ENCODE results near the gene MTREX. TPM values are rescaled to one million over a fixed set of nuclear protein-coding genes. Genes with fewer than 3 reads are reported as not detected.

The MTREX gene
- total and polyA plus RNA-seq, 3 experiments from 2014 or later = 32.4 to 109 (median 98.9) TPM

DNA sequence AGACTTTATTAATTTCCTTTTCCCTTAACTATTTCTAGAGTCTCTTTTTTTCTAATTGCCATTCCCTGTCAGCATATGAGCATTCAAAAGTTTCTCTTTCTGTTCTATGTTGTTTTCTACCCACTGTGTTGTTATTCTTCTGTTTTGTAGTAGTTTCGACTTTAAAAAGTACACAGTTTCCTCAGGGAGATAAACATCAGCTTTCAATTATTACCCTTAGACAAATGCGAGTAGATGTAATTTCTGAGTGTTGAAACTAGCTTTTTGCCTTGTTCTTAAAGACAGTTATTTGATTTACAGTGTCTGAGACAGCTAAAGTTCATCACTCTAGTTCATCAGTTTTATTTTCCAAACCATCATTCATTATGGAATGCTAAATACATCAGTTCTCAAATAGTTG, 19.5 kb downstream of the MTREX start:
- no peak for DNase-seq
- H3K9me3 Mint-ChIP-seq = no peaks in the 10 kb centered on the region
- peaks cover 24 to 60% (median 44%) of the 10 kb centered on the region in 3 donors for H3K4me1 Mint-ChIP-seq
- Histone ChIP-seq H3K9me3 (ENCODE audit: low read length) (no peaks in the 10 kb centered on the region), H3K4me1 (ENCODE audit: insufficient read depth, low read length) (no peaks in the 10 kb centered on the region), H3K27me3 (ENCODE audit: insufficient read depth, low read length, poor library complexity, severe bottlenecking) (no peaks in the 10 kb centered on the region), H3K27ac (ENCODE audit: low read depth, low read length) (no peak overlapping the region), H3K4me3 (ENCODE audit: low read length) (no peak overlapping the region), H3K36me3 (ENCODE audit: insufficient read depth, low read length) (peaks cover 18% of the 10 kb centered on the region)
- ChIA-PET CTCF (no interaction called here), POLR2A (no interaction called here)
- H3K27ac Mint-ChIP-seq = peak overlapping the region in 6 of 8 donors; percentile 35 to 86 (median 66)
- H3K36me3 Mint-ChIP-seq = peaks cover 8 to 79% (median 20%) of the 10 kb centered on the region in 3 donors
- H3K4me3 Mint-ChIP-seq = peak overlapping the region in 1 of 7 donors; percentile 15
- H3K27me3 Mint-ChIP-seq = peaks cover 0 to 1% of the 10 kb centered on the region in 2 donors

- H3K36me3 Mint-ChIP-seq = peaks cover 18 to 77% (median 28%) of the 10 kb centered on the region in 3 donors
- POLR2A ChIA-PET = no interaction called here
- H3K27me3 Mint-ChIP-seq = peaks cover 0 to 1% of the 10 kb centered on the region in 2 donors
Observed at GRCh38 chr5:55331321-55331720, 23.5 kb downstream of the MTREX start.

GRCh38 chr5:55333017-55333416, 25.2 kb downstream of the MTREX start:
- Mint-ChIP-seq H3K9me3 (no peaks in the 10 kb centered on the region), H3K27me3 (peaks cover 0 to 1% of the 10 kb centered on the region in 2 donors), H3K4me1 (peaks cover 31 to 61% (median 42%) of the 10 kb centered on the region in 3 donors), H3K27ac (peak overlapping the region in 1 of 8 donors; percentile 18), H3K4me3 (no peak overlapping the region), H3K36me3 (peaks cover 18 to 71% (median 23%) of the 10 kb centered on the region in 3 donors)
- Histone ChIP-seq H3K4me3 (ENCODE audit: low read length) (no peak overlapping the region), H3K4me1 (ENCODE audit: insufficient read depth, low read length) (no peaks in the 10 kb centered on the region), H3K9me3 (ENCODE audit: low read length) (no peaks in the 10 kb centered on the region), H3K27me3 (ENCODE audit: insufficient read depth, low read length, poor library complexity, severe bottlenecking) (no peaks in the 10 kb centered on the region), H3K36me3 (ENCODE audit: insufficient read depth, low read length) (peaks cover 4% of the 10 kb centered on the region), H3K27ac (ENCODE audit: low read depth, low read length) (no peak overlapping the region)
- ChIA-PET CTCF (no interaction called here), POLR2A (no interaction called here)
- DNase-seq = no peak

More at GRCh38 chr5:55331321-55331720, 23.5 kb downstream of the MTREX start:
- Histone ChIP-seq H3K27me3 (ENCODE audit: insufficient read depth, low read length, poor library complexity, severe bottlenecking) (no peaks in the 10 kb centered on the region), H3K27ac (ENCODE audit: low read depth, low read length) (no peak overlapping the region), H3K9me3 (ENCODE audit: low read length) (no peaks in the 10 kb centered on the region), H3K36me3 (ENCODE audit: insufficient read depth, low read length) (peaks cover 7% of the 10 kb centered on the region), H3K4me3 (ENCODE audit: low read length) (no peak overlapping the region), H3K4me1 (ENCODE audit: insufficient read depth, low read length) (no peaks in the 10 kb centered on the region)
- H3K4me3 Mint-ChIP-seq = no peak overlapping the region
- peaks cover 30 to 67% (median 40%) of the 10 kb centered on the region in 3 donors for H3K4me1 Mint-ChIP-seq
- H3K9me3 Mint-ChIP-seq = no peaks in the 10 kb centered on the region
- no peak for DNase-seq
- peak overlapping the region in 2 of 8 donors; percentile 21 to 56 for H3K27ac Mint-ChIP-seq
- CTCF ChIA-PET = no interaction called here

- Histone ChIP-seq H3K27ac (ENCODE audit: low read depth, low read length) (no peak overlapping the region), H3K9me3 (ENCODE audit: low read length) (no peaks in the 10 kb centered on the region), H3K4me1 (ENCODE audit: insufficient read depth, low read length) (peaks cover 8% of the 10 kb centered on the region), H3K4me3 (ENCODE audit: low read length) (no peak overlapping the region), H3K36me3 (ENCODE audit: insufficient read depth, low read length) (peaks cover 4% of the 10 kb centered on the region), H3K27me3 (ENCODE audit: insufficient read depth, low read length, poor library complexity, severe bottlenecking) (no peaks in the 10 kb centered on the region)
- H3K4me1 Mint-ChIP-seq = peaks cover 36 to 66% (median 46%) of the 10 kb centered on the region in 3 donors
- H3K27ac Mint-ChIP-seq = no peak overlapping the region
- peaks cover 0 to 1% of the 10 kb centered on the region in 2 donors for H3K27me3 Mint-ChIP-seq
- peaks cover 18 to 67% (median 23%) of the 10 kb centered on the region in 3 donors for H3K36me3 Mint-ChIP-seq
- DNase-seq = no peak
- no peak overlapping the region for H3K4me3 Mint-ChIP-seq
- POLR2A ChIA-PET = no interaction called here
- no peaks in the 10 kb centered on the region for H3K9me3 Mint-ChIP-seq
- CTCF ChIA-PET = no interaction called here
Observed at GRCh38 chr5:55333811-55334210, 26.0 kb downstream of the MTREX start.

- H3K4me1 ChIP-seq (ENCODE audit: insufficient read depth, low read length) = peaks cover 9% of the 10 kb centered on the region
- Mint-ChIP-seq H3K9me3 (no peaks in the 10 kb centered on the region), H3K4me3 (peak overlapping the region in 6 of 7 donors; percentile 46 to 82 (median 70)), H3K27me3 (no peaks in the 10 kb centered on the region), H3K36me3 (peaks cover 10 to 57% (median 11%) of the 10 kb centered on the region in 3 donors), H3K4me1 (peaks cover 29 to 37% (median 35%) of the 10 kb centered on the region in 3 donors), H3K27ac (peak overlapping the region in 5 of 8 donors; percentile 22 to 79 (median 56))
- no peak overlapping the region for H3K27ac ChIP-seq (ENCODE audit: low read depth, low read length)
- peak in 1 of 5 donors; percentile 11 for DNase-seq
- H3K9me3 ChIP-seq (ENCODE audit: low read length) = no peaks in the 10 kb centered on the region
- no peak overlapping the region for H3K4me3 ChIP-seq (ENCODE audit: low read length)
- peaks cover 8% of the 10 kb centered on the region for H3K36me3 ChIP-seq (ENCODE audit: insufficient read depth, low read length)
- ChIA-PET CTCF (no interaction called here), POLR2A (no interaction called here)
- no peaks in the 10 kb centered on the region for H3K27me3 ChIP-seq (ENCODE audit: insufficient read depth, low read length, poor library complexity, severe bottlenecking)
Observed at GRCh38 chr5:55338092-55338613, 30.4 kb downstream of the MTREX start.

DNA sequence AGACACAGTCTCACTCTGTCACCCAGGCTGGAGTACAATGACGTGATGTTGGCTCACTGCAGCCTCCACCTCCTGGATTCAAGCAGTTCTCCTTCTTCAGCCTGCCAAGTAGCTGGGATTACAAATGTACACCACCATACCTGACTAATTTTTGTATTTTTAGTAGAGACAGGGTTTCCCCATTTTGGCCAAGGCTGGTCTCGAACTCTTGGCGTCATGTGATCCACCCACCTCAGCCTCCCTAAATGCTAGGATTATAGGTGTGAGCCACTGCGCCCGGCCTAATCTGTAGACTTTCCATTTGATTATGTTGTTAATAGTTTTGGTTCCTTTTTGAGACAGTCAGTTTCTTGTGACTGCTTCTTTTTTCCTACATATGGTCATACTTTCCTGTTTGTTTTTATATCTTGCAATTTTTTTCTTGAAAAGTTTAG, 31.0 kb downstream of the MTREX start:
- H3K36me3 ChIP-seq (ENCODE audit: insufficient read depth, low read length) = peaks cover 8% of the 10 kb centered on the region
- no peak for DNase-seq
- H3K4me3 ChIP-seq (ENCODE audit: low read length) = no peak overlapping the region
- ChIA-PET POLR2A (no interaction called here), CTCF (no interaction called here)
- Mint-ChIP-seq H3K27ac (peak overlapping the region in 4 of 8 donors; percentile 26 to 67 (median 48)), H3K36me3 (peaks cover 3 to 59% (median 6%) of the 10 kb centered on the region in 3 donors), H3K9me3 (no peaks in the 10 kb centered on the region), H3K27me3 (no peaks in the 10 kb centered on the region), H3K4me1 (peaks cover 29 to 37% (median 30%) of the 10 kb centered on the region in 3 donors), H3K4me3 (peak overlapping the region in 4 of 7 donors; percentile 16 to 41 (median 33))
- H3K27ac ChIP-seq (ENCODE audit: low read depth, low read length) = no peak overlapping the region
- no peaks in the 10 kb centered on the region for H3K9me3 ChIP-seq (ENCODE audit: low read length)
- no peaks in the 10 kb centered on the region for H3K27me3 ChIP-seq (ENCODE audit: insufficient read depth, low read length, poor library complexity, severe bottlenecking)
- H3K4me1 ChIP-seq (ENCODE audit: insufficient read depth, low read length) = peaks cover 9% of the 10 kb centered on the region

- Histone ChIP-seq H3K9me3 (ENCODE audit: low read length) (no peaks in the 10 kb centered on the region), H3K36me3 (ENCODE audit: insufficient read depth, low read length) (peaks cover 36% of the 10 kb centered on the region), H3K27me3 (ENCODE audit: insufficient read depth, low read length, poor library complexity, severe bottlenecking) (no peaks in the 10 kb centered on the region), H3K4me3 (ENCODE audit: low read length) (no peak overlapping the region), H3K27ac (ENCODE audit: low read depth, low read length) (no peak overlapping the region), H3K4me1 (ENCODE audit: insufficient read depth, low read length) (peaks cover 8% of the 10 kb centered on the region)
- Mint-ChIP-seq H3K27me3 (no peaks in the 10 kb centered on the region), H3K27ac (no peak overlapping the region), H3K4me1 (peaks cover 16 to 17% (median 17%) of the 10 kb centered on the region in 3 donors), H3K9me3 (no peaks in the 10 kb centered on the region), H3K36me3 (peaks cover 14 to 74% (median 17%) of the 10 kb centered on the region in 3 donors), H3K4me3 (no peak overlapping the region)
- POLR2A ChIA-PET = no interaction called here
- no peak for DNase-seq
- CTCF ChIA-PET = no interaction called here
Observed at GRCh38 chr5:55343107-55343506, 35.3 kb downstream of the MTREX start.

GRCh38 chr5:55343609-55344008, 35.8 kb downstream of the MTREX start:
- no peaks in the 10 kb centered on the region for H3K9me3 ChIP-seq (ENCODE audit: low read length)
- no peaks in the 10 kb centered on the region for H3K27me3 ChIP-seq (ENCODE audit: insufficient read depth, low read length, poor library complexity, severe bottlenecking)
- H3K27ac ChIP-seq (ENCODE audit: low read depth, low read length) = no peak overlapping the region
- peaks cover 41% of the 10 kb centered on the region for H3K36me3 ChIP-seq (ENCODE audit: insufficient read depth, low read length)
- ChIA-PET CTCF (interaction anchor here (0.7 kb wide), 1 partner anchor 171 kb away, joined by 3 read pairs; no protein-coding TSS in a partner anchor), POLR2A (no interaction called here)
- no peak overlapping the region for H3K4me3 Mint-ChIP-seq
- H3K36me3 Mint-ChIP-seq = peaks cover 14 to 78% (median 17%) of the 10 kb centered on the region in 3 donors
- H3K9me3 Mint-ChIP-seq = no peaks in the 10 kb centered on the region
- H3K27ac Mint-ChIP-seq = no peak overlapping the region
- peaks cover 3% of the 10 kb centered on the region for H3K4me1 ChIP-seq (ENCODE audit: insufficient read depth, low read length)
- no peak overlapping the region for H3K4me3 ChIP-seq (ENCODE audit: low read length)
- H3K27me3 Mint-ChIP-seq = no peaks in the 10 kb centered on the region
- DNase-seq = no peak
- peaks cover 12% of the 10 kb centered on the region in 3 donors for H3K4me1 Mint-ChIP-seq
